Stimulated activated CD4-positive, alpha-beta T cell treated with anti-CD3 and anti-CD28 coated beads, Interleukin-4, amount 100 ng/mL, for 24 hours (primary cell): Measurements from ENCODE around the gene IGFBP5.
A peak's percentile ranks its signal among the peaks of the same experiment; 100 is the strongest.

Experiments
- DNase-seq: peaks from one replicate; pipeline ENCODE4 v3.0.0-alpha.2; 2020

IGFBP5 gene

DNA sequence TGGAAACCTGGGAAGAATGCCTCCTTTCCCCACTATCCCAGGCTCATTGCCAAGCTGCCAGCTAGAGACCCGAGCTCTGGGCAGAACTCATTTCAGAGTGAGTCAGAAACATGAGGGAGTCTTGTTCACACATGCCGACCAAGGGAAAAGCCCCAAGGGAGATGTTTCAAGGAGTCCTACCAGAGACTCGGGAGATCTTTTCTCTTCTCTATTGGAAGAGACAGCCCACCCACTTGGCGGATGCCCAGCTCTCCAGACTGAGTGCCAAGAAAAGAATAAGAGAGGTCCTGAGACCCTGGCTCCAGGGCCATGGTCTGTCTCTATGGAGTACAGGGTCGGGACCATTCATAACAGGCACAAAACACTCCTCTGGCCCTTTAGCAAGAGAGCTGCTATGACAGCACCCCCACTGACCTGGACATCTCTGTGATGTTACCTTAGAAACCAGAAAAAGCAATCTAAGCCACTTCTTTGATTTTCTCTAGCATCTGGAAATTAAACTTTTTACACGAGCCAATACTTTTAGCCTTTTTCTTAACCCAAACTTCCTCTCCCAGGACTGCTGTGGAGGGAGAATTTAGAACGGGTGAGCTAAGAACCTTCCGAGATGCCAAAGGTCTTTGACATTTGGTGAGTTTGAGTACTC lies 18.5 kb upstream of the IGFBP5 start:
- no peak for DNase-seq

DNA sequence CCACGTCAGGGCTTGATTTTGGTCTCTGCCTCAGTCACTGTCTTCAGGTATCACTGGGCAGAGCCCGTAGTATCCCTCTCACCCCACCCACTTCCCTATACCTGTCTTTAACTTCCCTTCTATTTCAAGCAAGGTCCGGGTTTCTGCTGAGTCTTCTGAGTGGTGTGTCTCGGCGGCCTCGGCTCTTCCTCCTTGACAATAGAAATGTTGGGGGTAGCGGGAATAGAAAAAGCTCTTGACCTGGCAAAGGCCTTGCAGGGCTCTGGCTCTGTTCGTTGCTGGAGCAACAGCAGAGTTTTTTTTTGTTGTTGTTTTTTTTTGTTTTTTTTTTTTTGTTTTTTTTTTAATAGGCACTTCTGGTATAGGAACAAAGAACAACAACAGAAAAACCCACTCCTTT lies 16.0 kb upstream of the IGFBP5 start:
- DNase-seq = no peak

DNA sequence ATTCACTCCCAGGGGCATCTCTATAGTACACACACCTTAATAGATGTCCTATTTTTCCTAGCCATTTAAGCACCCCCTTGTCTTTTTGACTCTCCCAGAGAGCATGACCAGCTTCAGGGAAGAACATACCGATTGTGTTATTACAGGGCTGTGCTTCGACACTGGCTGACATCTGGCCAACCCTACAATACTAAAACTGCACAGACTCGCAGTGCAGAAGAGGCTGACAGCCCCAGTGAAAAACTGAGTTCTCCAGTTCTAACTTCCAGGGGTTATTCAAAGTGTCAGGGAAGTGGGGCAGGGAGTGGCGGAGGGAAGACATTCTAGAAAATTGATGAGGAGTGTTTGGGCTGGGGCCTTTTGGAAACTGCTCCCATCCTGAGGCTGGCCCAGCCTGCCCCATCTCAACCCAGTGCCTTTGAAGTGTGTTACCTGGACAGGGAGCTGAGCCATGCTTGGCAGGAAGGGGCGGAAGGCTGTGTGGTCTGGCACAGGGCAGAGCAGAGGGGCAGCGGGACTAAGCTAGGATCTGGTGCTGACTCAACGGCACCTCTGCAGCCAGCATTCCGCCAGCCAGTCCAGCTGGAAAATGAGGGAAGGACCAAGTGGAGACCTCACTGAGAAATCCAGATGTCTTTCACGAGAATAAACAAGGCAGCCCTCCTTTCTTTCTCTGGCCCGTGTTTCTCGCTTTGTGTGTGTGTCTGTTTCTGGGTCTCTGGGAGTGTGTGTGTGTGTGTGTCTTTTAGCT lies 15.4 kb upstream of the IGFBP5 start:
- DNase-seq = no peak

DNA sequence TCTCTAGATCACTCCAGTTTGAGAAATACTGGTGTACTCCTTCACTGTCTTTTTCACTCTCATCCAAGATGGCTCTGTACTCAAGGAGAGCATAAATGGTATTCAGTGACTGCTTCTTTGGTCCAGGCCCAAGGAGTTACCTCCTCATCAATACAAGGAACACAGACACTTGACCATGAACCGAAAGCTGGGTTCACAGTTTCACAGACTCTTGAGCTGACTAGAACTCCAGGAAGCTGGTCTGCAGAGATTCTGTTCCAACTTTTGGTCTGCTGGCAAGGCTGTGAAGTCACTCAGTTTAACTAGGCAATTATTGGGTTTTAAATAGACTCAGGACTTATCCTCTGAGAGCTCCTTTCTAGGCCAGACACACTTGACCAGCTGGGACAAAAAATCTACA lies 7.4 kb upstream of the IGFBP5 start:
- DNase-seq = no peak

DNA sequence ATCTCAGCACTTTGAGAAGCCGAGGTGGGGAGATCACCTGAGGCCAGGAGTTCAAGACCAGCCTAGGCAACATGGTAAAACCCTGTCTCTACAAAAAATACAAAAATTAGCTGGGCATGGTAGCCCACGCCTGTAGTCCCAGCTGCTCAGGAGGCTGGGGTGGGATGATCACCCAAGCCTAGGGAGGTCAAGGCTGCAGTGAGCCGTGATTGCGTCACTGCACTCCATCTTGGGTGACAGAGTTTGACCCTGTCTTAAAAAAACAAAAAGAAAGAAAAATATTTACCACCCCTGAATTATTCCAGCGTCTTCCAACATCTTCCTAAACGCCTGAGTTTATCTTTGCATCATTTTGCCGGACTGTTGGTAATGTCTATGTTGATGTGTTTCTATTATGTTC lies 6.2 kb upstream of the IGFBP5 start:
- DNase-seq = no peak

DNA sequence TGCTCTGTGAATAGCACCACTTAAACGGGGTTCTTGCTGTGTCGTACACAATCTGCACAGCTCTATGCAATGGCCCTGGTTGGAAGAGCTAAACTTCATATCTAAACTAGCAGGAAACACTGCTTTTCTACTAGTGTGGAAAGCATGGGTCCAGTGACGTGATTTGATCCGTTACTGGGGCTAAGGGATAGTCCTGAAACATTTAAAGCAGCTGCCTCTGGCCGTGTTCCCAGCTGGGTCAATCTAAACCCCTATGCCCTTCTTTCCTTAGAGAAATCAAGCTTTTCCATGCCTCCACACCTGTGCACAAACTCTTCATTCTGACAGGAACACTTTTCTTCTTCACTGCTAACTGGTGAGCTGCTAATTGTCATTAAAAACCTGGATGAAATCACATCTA lies 5.4 kb upstream of the IGFBP5 start:
- DNase-seq = no peak

DNA sequence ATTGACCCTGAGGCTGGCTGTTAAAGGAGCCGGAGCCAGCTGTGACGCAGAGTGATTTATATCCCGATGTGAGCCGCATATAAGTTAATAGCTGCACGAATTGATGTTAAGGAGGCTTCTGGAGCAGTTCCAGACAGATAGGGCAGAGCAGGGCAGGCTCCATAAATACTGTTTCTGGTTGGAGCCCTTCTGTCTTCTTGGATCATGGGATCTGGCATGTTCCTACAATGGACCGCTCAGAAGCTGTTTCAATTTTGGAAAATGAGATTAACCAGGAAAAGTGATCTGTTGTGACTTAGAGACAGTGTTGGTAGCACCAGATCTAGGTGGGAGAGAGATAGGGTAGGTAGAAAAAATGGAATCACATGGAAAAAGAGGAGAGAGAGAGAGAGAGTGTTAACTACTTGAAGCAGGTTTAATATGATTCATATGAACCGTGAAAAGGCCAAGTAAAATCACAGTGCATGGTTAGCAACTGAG lies 4.8 kb upstream of the IGFBP5 start:
- DNase-seq = no peak

DNA sequence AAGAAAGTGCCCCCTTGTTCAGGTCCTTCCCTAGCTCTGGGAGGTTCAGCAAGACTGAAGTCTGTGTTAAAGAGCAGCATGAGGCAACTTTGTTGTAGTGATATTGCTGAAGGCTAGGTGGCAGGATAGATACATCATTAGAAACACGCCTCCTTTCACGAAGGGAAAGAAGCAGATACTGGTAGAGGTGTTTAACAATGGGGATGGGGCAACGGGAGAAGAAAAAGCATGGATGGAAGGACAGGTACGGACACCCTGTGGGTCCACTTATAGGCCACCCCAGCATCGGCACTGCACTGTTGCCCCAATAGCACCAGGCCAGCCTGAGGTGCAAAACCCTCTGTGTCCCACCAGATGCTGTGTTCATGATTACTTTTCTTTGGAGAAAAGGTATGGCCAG lies 3.5 kb upstream of the IGFBP5 start:
- DNase-seq = no peak

DNA sequence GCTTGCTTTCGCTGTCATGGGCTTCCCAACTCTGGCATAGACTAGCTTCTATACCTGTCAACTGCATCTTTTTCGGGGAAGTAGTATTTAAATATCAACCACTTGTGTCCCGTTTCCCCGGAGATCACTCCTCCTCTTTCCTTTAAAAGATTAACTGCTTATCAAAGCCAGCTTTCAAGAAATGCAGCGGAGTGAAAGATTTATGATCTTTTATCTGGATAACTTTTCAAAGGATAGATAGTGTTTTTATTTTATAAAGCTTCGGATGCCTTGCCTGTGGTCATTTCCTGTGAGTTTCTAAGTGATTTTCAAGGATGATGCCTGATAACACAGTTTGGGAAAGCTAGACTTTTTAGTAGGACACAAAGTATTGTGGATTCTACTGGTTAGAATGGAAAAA lies 2.9 kb upstream of the IGFBP5 start:
- DNase-seq = no peak

DNA sequence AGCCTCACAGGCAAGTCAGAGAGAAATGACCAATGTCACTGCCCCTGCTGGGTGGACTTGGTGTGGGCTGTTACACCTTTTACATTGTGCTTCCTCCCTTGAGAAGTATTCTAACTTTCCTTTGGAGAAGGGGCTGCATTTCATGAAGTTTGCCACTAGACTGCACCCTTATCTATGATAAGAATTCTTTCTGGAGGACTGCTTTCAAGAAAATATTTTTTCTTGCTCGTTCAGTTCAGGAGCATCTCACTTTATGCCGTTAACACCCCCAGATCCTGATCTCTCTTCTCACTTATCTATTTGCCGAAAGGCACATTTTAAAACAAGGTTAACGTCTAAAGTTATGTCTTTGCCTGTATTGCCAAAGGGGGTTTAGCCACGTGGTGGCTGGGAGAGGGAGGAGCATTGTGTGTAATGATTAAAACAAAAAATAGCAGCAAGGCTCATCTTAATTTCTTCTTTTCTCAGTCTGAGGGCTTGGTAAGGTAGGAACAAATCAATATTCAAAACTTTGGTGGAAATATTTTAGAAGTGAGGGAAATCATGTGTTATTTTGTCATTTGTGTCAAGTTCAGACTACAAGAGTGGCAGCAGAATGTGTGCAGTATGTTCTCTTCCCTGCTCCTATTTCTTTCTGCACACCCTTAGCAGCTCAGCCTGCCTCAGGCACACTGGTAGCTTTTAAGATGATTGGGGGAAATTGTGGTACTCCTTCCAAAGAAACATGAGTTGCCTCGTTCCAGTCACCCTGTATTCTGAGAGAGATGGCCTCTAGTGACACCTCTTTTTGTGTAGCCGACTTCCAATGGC lies 1.6 kb upstream of the IGFBP5 start:
- DNase-seq = no peak

DNA sequence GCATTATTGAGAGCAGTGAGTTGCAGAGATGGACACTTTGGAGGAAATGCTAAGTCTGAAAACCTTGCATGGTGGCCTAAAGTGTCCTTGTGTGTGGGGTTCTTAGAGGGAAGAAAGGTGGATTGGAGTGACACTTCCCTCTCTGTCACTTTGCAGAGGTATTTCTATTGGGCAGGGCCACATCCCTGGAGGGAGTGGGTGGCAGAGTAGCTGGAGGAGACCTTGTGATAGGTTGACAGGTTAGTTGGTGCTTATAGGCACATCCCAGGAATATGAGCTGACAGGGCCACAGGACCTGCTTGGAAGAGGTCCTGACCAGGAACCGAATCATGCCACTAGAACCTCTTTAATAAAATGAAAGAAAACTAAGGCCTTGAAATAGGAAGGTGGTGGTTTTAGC lies 972 bp upstream of the IGFBP5 start:
- DNase-seq = no peak

DNA sequence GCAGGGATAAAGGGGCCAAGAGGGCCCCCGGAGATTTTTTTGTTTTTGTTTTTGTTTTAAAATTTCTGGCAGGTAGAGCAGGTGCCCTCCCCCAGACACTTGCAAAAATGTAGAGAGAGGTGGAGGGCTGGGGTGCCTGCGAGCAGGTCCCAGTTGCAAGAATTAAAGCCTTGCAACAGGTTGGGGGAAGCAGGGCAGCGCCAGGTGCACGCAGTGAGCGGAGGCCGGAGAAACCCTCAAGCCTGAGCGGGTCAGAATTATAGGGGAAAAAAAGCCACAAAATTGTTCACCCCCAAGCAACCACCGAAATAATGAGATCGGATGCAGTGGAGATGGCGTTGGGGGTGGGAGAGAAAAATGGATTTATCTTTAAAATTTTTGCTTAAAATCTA lies 527 bp downstream of the IGFBP5 start:
- DNase-seq = no peak

DNA sequence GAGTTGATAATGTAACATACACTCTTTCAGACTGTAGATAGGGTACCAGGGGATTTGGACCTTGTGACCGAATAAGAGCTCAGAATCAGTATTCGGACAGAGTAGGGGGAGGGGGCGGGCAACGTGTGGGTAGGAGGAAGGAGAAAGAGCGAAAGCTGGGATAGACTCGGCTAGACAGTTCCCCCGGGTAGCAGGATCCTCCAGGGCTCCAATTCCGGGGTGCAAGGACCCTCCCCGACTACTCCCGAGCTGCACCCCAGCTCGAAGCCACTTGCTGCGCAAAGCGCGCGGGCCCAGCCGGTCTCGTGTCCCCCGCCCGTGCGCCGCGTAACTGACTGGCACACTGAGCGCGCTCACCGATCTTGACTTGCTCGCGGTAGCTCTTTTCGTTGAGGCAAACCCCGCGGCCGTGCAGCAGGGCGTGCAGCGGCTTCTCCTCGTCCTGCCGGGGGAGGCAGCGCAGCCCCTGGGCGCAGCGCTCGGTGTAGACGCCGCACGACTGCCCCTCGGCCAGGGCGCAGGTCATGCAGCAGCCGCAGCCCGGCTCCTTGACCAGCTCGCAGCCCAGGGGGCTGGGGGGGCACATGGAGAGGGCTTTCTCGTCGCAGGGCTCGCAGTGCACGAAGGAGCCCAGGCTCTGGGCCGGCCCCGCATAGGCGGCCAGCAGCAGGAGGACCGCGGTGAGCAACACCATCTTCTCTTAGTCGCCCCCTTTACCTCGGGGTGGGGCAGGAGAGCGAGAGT lies 1.1 kb downstream of the IGFBP5 start:
- peak; percentile 24 for DNase-seq

DNA sequence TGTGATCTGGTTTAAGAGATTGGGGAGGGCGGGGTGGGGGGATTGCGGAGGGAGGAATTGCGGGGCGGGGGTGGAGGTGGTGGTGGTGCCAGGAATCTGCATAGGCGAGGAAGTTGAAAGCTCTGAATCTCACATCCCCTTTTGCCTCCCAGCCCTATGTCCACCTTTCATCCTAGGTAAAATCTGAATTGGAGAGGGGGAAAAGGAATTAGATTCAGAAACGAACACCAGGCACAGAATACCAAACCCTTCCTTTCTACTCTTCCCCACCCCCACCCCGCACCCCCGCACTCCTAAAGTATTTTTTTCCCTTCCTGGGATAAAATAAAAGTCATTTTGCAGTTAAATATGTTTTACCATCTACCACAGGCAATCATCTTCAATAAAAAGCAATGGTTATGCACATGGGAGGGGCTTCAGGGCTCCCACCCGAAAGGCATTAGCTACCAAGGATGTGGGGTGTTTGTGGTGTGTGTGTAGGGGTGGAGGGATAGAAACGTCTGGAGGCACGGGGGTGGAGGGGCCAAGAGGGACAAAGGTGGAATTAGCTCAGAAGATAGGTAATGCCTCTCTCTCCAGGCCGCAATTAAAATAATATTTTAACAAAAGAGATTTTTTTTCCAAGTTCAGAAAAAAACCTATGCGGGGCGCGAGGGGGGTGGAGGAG lies 1.8 kb downstream of the IGFBP5 start:
- DNase-seq = no peak

DNA sequence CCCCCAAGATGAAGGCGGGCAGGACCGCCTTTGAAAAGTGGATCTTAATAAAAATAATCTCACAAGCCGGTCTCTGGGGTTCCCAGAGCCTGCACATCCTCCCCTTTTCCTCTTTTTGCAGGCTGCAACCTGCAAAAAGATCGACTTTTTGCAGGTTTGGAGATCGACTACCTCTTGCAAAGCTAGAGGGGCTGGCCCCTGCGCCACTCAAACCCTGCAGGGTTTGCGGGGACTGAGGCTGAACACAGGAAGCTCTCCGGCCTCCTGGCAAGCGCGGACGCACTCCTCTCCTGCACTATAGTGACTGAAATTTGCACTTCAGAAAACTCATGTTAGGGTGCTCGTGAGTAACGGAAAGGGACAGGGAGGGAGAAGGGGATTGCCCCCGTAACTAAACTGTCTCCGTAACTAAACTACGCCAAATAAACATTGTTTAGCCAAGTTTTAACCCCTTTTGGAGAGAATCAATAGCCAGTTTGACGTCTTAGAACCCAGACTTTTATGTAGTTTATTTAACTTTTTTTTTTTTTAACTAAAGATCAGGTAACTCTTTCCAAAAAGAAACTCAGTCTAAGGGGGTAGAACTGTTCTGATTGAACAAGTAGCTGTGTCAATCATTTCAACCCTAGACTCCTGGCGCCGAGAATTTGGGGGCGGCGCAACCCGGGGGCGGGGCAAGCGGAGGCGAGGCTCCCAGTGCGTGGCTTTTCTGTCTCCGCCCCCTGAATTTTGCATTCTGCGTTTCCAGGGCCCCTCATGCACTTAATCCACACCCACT lies 2.5 kb downstream of the IGFBP5 start:
- peak; percentile 47 for DNase-seq

DNA sequence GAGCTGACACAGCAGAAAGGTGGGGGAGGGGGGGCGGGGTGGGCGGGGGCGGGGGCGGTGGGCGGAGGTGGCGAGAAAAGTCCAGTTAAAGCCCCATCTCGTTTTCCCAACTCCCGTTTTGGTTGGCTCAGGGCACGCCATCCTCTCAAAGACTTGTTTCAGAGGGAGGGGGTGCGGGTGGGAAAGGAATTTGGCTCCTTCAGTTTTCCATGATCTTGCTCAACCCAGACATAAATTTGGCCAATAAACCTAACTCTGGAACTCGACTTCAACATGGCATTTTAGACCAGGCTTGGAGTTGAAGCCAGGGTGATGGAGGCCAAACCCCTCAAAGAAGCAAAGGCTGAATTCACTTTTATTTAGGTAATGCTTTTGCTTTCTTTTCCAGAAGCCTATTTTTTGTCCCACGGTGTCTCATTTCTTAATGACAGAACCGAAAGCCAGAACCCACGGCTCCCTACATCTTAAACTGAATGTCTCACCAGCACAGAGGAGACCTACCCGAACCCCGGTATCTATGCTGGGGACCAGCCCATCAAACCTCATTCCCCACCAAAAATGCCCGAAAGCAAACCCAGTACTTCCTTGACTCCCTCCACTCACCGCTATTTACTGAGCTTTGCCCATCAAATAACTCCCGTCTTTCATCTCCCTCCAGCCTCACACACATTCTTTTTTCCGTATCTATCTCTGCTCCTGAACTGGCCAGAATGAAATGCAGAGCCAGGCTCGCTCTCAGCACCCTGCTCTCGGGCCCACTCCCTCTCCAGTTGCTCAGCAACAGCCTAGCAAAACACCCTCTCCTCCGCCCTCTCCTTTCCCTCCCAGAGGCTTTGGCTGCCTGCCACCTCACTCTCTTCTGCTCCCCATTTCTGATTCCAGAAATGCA lies 4.3 kb downstream of the IGFBP5 start:
- no peak for DNase-seq

DNA sequence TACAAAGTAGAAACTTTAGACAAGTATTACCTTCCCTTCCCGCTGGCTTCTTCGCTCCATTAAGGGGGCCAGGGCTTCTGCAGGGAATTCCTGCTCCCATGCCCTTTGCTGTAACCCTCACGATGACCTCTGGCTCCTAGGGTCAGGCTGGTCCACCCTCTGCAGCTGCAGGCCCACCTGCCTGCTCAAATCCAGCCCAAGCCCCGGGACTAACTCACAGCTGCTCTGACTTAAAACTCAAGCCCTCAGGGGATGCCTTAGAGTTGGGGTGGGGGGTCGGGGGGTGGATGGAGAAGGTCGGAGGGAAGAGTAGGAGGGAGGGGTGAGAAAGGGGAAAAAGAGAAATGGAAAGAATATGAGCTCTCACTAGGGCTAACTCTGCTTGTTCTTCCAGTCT lies 4.9 kb downstream of the IGFBP5 start:
- DNase-seq = no peak

DNA sequence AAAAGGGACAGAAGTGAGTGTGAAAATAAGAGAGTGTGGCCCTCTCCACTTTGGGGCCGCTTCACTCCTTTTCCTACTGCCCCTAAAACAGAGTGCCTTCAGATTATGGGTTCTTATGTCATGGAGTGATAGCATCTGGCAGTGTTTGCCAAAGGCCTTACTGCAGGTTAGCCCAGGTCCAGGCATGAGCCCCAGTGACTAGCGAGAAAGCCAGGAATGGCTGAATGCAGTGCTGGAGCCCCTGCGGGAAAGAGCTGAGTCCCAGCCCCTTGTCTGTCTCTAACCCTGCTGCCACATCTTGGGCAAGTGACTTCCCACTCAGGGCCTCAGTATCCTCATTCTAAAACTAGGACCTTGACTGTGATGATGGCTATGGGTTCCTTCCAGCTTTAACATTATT lies 6.0 kb downstream of the IGFBP5 start:
- no peak for DNase-seq

DNA sequence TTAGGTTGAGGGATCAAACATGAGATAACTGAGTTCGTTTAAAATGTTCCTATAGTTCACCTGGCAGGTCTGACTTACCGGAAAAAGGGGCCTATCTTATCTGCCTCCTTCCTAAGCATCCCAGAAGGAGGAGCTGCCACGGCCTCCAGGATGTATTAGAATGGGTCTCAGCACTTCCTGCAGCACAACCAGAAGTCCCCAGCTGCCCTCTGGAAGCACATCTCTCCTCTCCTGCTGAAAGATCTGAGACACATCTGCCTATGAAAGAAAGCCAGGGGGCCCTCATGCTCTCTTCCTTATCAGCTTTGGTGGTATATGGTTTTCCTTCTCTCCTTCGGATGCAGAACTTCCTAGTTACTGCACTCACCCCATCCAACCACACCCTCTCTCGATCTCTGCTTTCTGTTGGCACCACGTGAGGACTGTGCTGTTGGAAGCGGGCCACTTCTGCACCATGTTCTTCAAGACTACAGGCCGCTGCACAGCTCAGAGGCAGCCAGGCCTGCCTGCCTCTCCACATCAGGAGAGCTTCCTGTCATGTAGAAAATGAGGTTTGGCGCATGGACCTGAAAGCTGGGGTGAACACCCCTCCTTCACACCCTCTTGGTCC lies 6.5 kb downstream of the IGFBP5 start:
- no peak for DNase-seq

DNA sequence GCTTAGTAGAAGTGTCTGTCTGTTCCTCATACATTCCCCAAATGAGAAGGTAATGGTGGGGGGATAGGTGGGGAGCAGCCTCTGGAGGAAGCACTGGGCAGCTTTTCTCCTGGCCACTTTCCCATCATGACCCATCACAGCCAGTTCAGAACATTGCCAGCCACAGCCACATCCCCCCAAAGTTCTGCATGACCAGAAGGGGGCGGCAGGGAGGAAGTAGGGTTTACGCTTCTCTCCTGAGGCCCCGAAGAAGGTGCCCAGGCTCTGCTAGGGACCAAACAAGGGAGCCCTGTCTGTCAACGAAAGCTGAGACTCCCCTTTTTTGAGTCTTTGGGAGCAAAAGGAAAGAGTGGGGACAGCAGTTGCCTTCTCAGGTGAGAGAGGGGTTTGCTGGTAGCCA lies 7.7 kb downstream of the IGFBP5 start:
- no peak for DNase-seq
